Hepatocyte (in vitro differentiated cells): Measurements from ENCODE around the gene PRAC1. TPM values are rescaled to one million over a fixed set of nuclear protein-coding genes. Genes with fewer than 3 reads are reported as not detected.

Experiments
- DNase-seq: peaks from one replicate; pipeline ENCODE4 v3.0.0-alpha.2; 2016; ENCODE audit warnings: low spot score
- H2AFZ ChIP-seq: fragments of 200-600 bp; sonication (generic); 2 replicates; pipeline ENCODE4 v1.6.0; 2016; ENCODE audit warnings: antibody characterized with exemption, mild to moderate bottlenecking
- H3K27ac ChIP-seq: fragments of 200-600 bp; sonication (generic); 2 replicates; pipeline ENCODE4 v1.5.1; 2016; ENCODE audit warnings: mild to moderate bottlenecking
- H3K27me3 ChIP-seq: fragments of 200-600 bp; sonication (generic); 2 replicates; pipeline ENCODE4 v1.6.1; 2016
- H3K36me3 ChIP-seq: fragments of 200-600 bp; sonication (generic); replicated peaks from 2 replicates; pipeline ENCODE4 v1.5.1; 2016; ENCODE audit warnings: low read depth; ENCODE audit not compliant: insufficient read depth
- H3K4me1 ChIP-seq: fragments of 200-600 bp; sonication (generic); 2 replicates; pipeline ENCODE4 v1.5.1; 2016; ENCODE audit warnings: mild to moderate bottlenecking, moderate library complexity; ENCODE audit not compliant: insufficient read depth
- H3K4me2 ChIP-seq: fragments of 200-600 bp; sonication (generic); 2 replicates; pipeline ENCODE4 v1.6.0; 2016
- H3K4me3 ChIP-seq: fragments of 200-600 bp; sonication (generic); 2 replicates; pipeline ENCODE4 v1.5.1; 2016; ENCODE audit warnings: mild to moderate bottlenecking
- H3K79me2 ChIP-seq: fragments of 200-600 bp; sonication (generic); 2 replicates; pipeline ENCODE4 v1.6.0; 2017; ENCODE audit warnings: mild to moderate bottlenecking
- H3K9me2 ChIP-seq: fragments of 200-600 bp; sonication (generic); replicated peaks from 2 replicates; pipeline ENCODE4 v1.6.0; 2017; ENCODE audit warnings: mild to moderate bottlenecking; ENCODE audit not compliant: insufficient read depth
- H3K9me3 ChIP-seq: fragments of 200-600 bp; sonication (generic); 2 replicates; pipeline ENCODE4 v1.5.1; 2016; ENCODE audit warnings: low read depth, mild to moderate bottlenecking
- H4K20me1 ChIP-seq: fragments of 200-600 bp; sonication (generic); 2 replicates; pipeline ENCODE4 v1.6.0; 2016; ENCODE audit warnings: mild to moderate bottlenecking; ENCODE audit not compliant: insufficient read depth, poor library complexity, severe bottlenecking
- CTCF ChIP-seq: fragments of 200-600 bp; sonication (generic); IDR thresholded peaks from 2 replicates; pipeline ENCODE4 v1.5.1; 2016; ENCODE audit warnings: antibody characterized with exemption, mild to moderate bottlenecking; ENCODE audit not compliant: poor library complexity
- EZH2 ChIP-seq: fragments of 200-600 bp; sonication (generic); IDR thresholded peaks from 2 replicates; pipeline ENCODE4 v1.6.1; 2016; ENCODE audit warnings: antibody characterized with exemption, mild to moderate bottlenecking, borderline replicate concordance
- EZH2phosphoT487 ChIP-seq: fragments of 200-600 bp; sonication (generic); IDR thresholded peaks from one replicate; pipeline ENCODE4 v1.6.1; 2018; ENCODE audit warnings: antibody characterized with exemption, mild to moderate bottlenecking, low read depth, moderate library complexity; ENCODE audit not compliant: unreplicated experiment, severe bottlenecking
- WGBS: methylation state at CpG from one replicate; pipeline ENCODE4 v1.1.6; 2016; ENCODE audit warnings: low lambda C conversion rate; ENCODE audit errors: missing lambda C conversion rate; 5-methylcytosine and 5-hydroxymethylcytosine counted together
- polyA plus RNA-seq: library from polyadenylated mRNA; unstranded; fragments of >200 nt; fragmentation: Nextera tagmentation; extraction: Ambion mirVana; gene quantifications from 2 replicates; pipeline ENCODE4 v1.2.1, GENCODE V29; 2016
- total RNA-seq: library from RNA; depleted of rRNA; stranded (reverse); fragments of >200 nt; gene quantifications from 2 replicates; pipeline ENCODE4 v1.2.3, GENCODE V29; 2014

Gene PRAC1
- total and polyA plus RNA-seq, 2 experiments from 2014 or later = not detected

GRCh38 chr17:48737330-48738043 is 15.2 kb upstream of the PRAC1 start:
- peaks cover 6% of the 10 kb centered on the region for H3K4me1 ChIP-seq
- TF ChIP-seq EZH2 = no peak
- no peak for TF ChIP-seq EZH2phosphoT487
- no peak for TF ChIP-seq CTCF
- H3K9me3 ChIP-seq = no peaks in the 10 kb centered on the region
- no peak overlapping the region for H3K4me3 ChIP-seq
- H3K4me2 ChIP-seq = no peak overlapping the region
- DNase-seq = no peak
- WGBS = 80% methylated on average over 4 of the region's 4 CpGs
- H4K20me1 ChIP-seq = no peaks in the 10 kb centered on the region
- H3K9me2 ChIP-seq = no peaks in the 10 kb centered on the region
- H2AFZ ChIP-seq = no peak overlapping the region
- peaks cover 100% of the 10 kb centered on the region for H3K27me3 ChIP-seq
- H3K36me3 ChIP-seq = no peaks in the 10 kb centered on the region
- no peak overlapping the region for H3K27ac ChIP-seq
- no peaks in the 10 kb centered on the region for H3K79me2 ChIP-seq

GRCh38 chr17:48735062-48735351 is 12.7 kb upstream of the PRAC1 start:
- H3K4me2 ChIP-seq = no peak overlapping the region
- no peak overlapping the region for H3K27ac ChIP-seq
- H3K9me3 ChIP-seq = no peaks in the 10 kb centered on the region
- no peak for DNase-seq
- no peak overlapping the region for H3K4me3 ChIP-seq
- H3K27me3 ChIP-seq = peaks cover 99% of the 10 kb centered on the region
- WGBS = 18% methylated on average over 7 of the region's 7 CpGs
- TF ChIP-seq CTCF (no peak), EZH2 (no peak), EZH2phosphoT487 (no peak)
- no peak overlapping the region for H2AFZ ChIP-seq
- no peaks in the 10 kb centered on the region for H3K9me2 ChIP-seq
- no peaks in the 10 kb centered on the region for H3K36me3 ChIP-seq
- H3K4me1 ChIP-seq = peaks cover 6% of the 10 kb centered on the region
- no peaks in the 10 kb centered on the region for H3K79me2 ChIP-seq
- no peaks in the 10 kb centered on the region for H4K20me1 ChIP-seq

- no peak overlapping the region for H3K27ac ChIP-seq
- no peak overlapping the region for H3K4me3 ChIP-seq
- H3K79me2 ChIP-seq = no peaks in the 10 kb centered on the region
- H3K4me2 ChIP-seq = no peak overlapping the region
- H3K27me3 ChIP-seq = peaks cover 99% of the 10 kb centered on the region
- no peak for DNase-seq
- peaks cover 6% of the 10 kb centered on the region for H3K4me1 ChIP-seq
- no peaks in the 10 kb centered on the region for H4K20me1 ChIP-seq
- no peak for TF ChIP-seq EZH2phosphoT487
- no peak for TF ChIP-seq EZH2
- no peak for TF ChIP-seq CTCF
- H2AFZ ChIP-seq = no peak overlapping the region
- 28% methylated on average over 14 of the region's 14 CpGs for WGBS
- H3K9me3 ChIP-seq = no peaks in the 10 kb centered on the region
- H3K9me2 ChIP-seq = no peaks in the 10 kb centered on the region
- no peaks in the 10 kb centered on the region for H3K36me3 ChIP-seq
Measured at GRCh38 chr17:48734333-48735061, 12.2 kb upstream of the PRAC1 start.
